ENCODE results near the gene CLK3. TPM values are rescaled to one million over a fixed set of nuclear protein-coding genes. Genes with fewer than 3 reads are reported as not detected.
A peak's percentile ranks its signal among the peaks of the same experiment; 100 is the strongest.

The CLK3 gene
- total and polyA plus RNA-seq, 2 of the 13 experiments (the other 11 are each of a cell fraction or from before 2014, with no cell fraction given), result 41.5 to 82.0 TPM

- TF ChIP-seq PCBP2 (optimal IDR thresholded peaks at IDR 0.05; ENCODE audit: low read depth, low read length, poor library complexity, severe bottlenecking) (no peak), TAF15 (IDR thresholded peaks at IDR 0.05; ENCODE audit: low read depth, low read length, poor library complexity, severe bottlenecking) (no peak), ZNF574 (CRISPR knock-in tag; IDR thresholded peaks at IDR 0.05) (peak; percentile 70; the same call in 1 of the 2 replicates), SALL1 (CRISPR knock-in tag; IDR thresholded peaks at IDR 0.05) (peak; percentile 48; the same call in 1 of the 2 replicates), NCOA2 (CRISPR knock-in tag; IDR thresholded peaks at IDR 0.05) (no peak), PAXIP1 (CRISPR knock-in tag; conservative IDR thresholded peaks at IDR 0.05) (no peak), ATM (IDR thresholded peaks at IDR 0.05; ENCODE audit: borderline replicate concordance) (no peak), ZSCAN31 (CRISPR knock-in tag; IDR thresholded peaks at IDR 0.05; ENCODE audit: low read depth) (no peak), ZNF274 (CRISPR knock-in tag; IDR thresholded peaks at IDR 0.05) (no peak), KMT2A (CRISPR knock-in tag; IDR thresholded peaks at IDR 0.05) (no peak), TBX2 (CRISPR knock-in tag; IDR thresholded peaks at IDR 0.05; ENCODE audit: borderline replicate concordance) (no peak), ZNF577 (CRISPR knock-in tag; IDR thresholded peaks at IDR 0.05; ENCODE audit: borderline replicate concordance, low read depth) (no peak), GRHL1 (CRISPR knock-in tag; conservative IDR thresholded peaks at IDR 0.05) (no peak), NR2F6 (IDR thresholded peaks at IDR 0.05) (no peak), NR2F6 (CRISPR knock-in tag; IDR thresholded peaks at IDR 0.05) (peak; percentile 43; the same call in 1 of the 2 replicates), ZNF773 (CRISPR knock-in tag; IDR thresholded peaks at IDR 0.05; ENCODE audit: borderline replicate concordance) (no peak), ZBTB21 (CRISPR knock-in tag; IDR thresholded peaks at IDR 0.05) (no peak), PHF20 (CRISPR knock-in tag; IDR thresholded peaks at IDR 0.05) (no peak), ZNF33A (CRISPR knock-in tag; IDR thresholded peaks at IDR 0.05; ENCODE audit: borderline replicate concordance) (no peak), FOXK1 (CRISPR knock-in tag; IDR thresholded peaks at IDR 0.05; ENCODE audit: borderline replicate concordance, low read depth) (peak; percentile 49; the same call in 1 of the 2 replicates), THYN1 (CRISPR knock-in tag; IDR thresholded peaks at IDR 0.05; ENCODE audit: borderline replicate concordance, low read depth) (no peak), CHD2 (IDR thresholded peaks at IDR 0.05; ENCODE audit: low read depth, low read length) (no peak)
Measured at GRCh38 chr15:74620636-74621545, 5.3 kb downstream of the CLK3 start (continued).
